Esophagus squamous epithelium (tissue), 4 donors: ENCODE measurements around the gene VSNL1.

Experiments
- CTCF ChIP-seq, 6 experiments: fragments of 450-650 bp in 4 of 6; fragments of 200-600 bp in 2 of 6; sonication (generic) in 2 of 6; IDR thresholded peaks; one replicate each; pipeline ENCODE4 v1.5.1; 2016 to 2019; ENCODE audit warnings: antibody characterized with exemption in 6 of 6, mild to moderate bottlenecking in 4 of 6, moderate library complexity in 4 of 6
- POLR2A ChIP-seq, 4 donors: fragments of 450-650 bp; IDR thresholded peaks; one replicate each; pipeline ENCODE4 v1.6.1; 2017; ENCODE audit warnings: antibody characterized with exemption in 4 of 4, mild to moderate bottlenecking in 4 of 4, moderate library complexity in 3 of 4

GRCh38 chr2:17672583-17673317 is 132.3 kb downstream of the VSNL1 start:
- no peak for TF ChIP-seq CTCF (IDR thresholded peaks at IDR 0.05)
- no peak for TF ChIP-seq POLR2A (IDR thresholded peaks at IDR 0.05)
